Stomach smooth muscle (tissue), 2 donors: ENCODE measurements around the gene CCDC91.
A peak's percentile ranks its signal among the peaks of the same experiment; 100 is the strongest.

Source experiments
- H3K27ac ChIP-seq: one replicate; pipeline ENCODE4 v1.7.0; 2013; ENCODE audit warnings: mild to moderate bottlenecking, low read length, inconsistent platforms
- H3K27me3 ChIP-seq, 2 donors: one replicate each; pipeline ENCODE4 v1.7.0; 2013; ENCODE audit warnings: low read length in 2 of 2; ENCODE audit not compliant: insufficient read depth in 2 of 2, control insufficient read depth in 1 of 2
- H3K36me3 ChIP-seq, 2 donors: one replicate each; pipeline ENCODE4 v1.7.0; 2013; ENCODE audit warnings: low read length in 2 of 2; ENCODE audit not compliant: control insufficient read depth in 2 of 2, insufficient read depth in 2 of 2
- H3K4me1 ChIP-seq: one replicate; pipeline ENCODE4 v1.7.0; 2013; ENCODE audit warnings: low read length; ENCODE audit not compliant: control insufficient read depth, insufficient read depth
- H3K4me3 ChIP-seq, 2 donors: one replicate each; pipeline ENCODE4 v1.7.0; 2013; ENCODE audit warnings: low read length in 2 of 2
- H3K9ac ChIP-seq, 2 donors: one replicate each; pipeline ENCODE4 v1.7.0; 2013; ENCODE audit warnings: low read length in 2 of 2, mild to moderate bottlenecking in 1 of 2
- H3K9me3 ChIP-seq, 2 donors: one replicate each; pipeline ENCODE4 v1.7.0; 2013; ENCODE audit warnings: low read length in 2 of 2; ENCODE audit not compliant: control insufficient read depth in 2 of 2
- donor health status: healthy.
- donor health status: Pancreatic carcinoma.

The CCDC91 gene

GRCh38 chr12:28575593-28576205, 385.4 kb downstream of the CCDC91 start:
- Histone ChIP-seq H3K36me3 (no peaks in the 10 kb centered on the region), H3K9me3 (no peaks in the 10 kb centered on the region), H3K27ac (peak overlapping the region; percentile 72), H3K4me1 (peaks cover 11% of the 10 kb centered on the region), H3K9ac (no peak overlapping the region), H3K27me3 (no peaks in the 10 kb centered on the region), H3K4me3 (no peak overlapping the region)

DNA sequence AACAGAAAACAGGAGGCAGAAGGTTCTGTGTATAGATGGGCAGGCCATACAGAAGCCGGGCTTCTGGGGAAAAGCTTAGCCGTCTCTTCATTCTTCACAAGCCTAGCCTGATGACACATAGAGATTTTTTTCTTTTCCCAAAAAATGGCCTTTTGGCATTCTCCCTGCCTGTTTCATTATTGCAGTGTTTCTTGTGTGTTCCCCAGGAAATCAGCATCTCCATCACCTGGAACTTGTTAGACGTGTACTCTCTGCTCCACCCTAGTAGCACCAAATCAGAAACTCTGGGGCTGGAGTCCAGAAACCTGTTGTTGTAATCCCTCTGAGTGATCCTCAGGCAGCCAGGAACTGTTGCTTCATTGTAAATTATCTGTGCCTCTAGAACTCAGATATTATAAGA, 388.1 kb downstream of the CCDC91 start:
- Histone ChIP-seq H3K9me3 (no peaks in the 10 kb centered on the region), H3K4me3 (no peak overlapping the region), H3K27me3 (no peaks in the 10 kb centered on the region), H3K4me1 (peaks cover 11% of the 10 kb centered on the region), H3K9ac (no peak overlapping the region), H3K27ac (no peak overlapping the region), H3K36me3 (no peaks in the 10 kb centered on the region)

DNA sequence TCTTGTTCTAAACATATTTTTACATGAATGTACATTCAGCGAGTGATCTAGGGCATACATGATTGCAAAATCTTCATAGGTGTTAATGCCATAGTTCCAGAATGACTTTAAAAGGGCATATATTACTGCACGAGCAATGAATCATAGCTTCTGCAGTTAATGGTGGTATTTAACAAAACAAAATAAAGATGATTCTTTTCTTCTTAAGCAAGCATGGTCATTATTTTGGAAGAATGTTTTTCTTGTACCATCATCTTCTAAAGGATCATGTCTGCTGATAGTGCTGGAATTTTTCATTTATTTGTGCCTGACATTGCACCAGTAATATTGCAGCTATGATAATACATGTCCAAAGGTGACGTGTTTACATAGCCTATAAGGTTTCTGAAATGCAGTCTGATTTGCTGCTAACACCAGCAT, 388.6 kb downstream of the CCDC91 start:
- Histone ChIP-seq H3K4me3 (no peak overlapping the region), H3K36me3 (no peaks in the 10 kb centered on the region), H3K9me3 (no peaks in the 10 kb centered on the region), H3K27ac (no peak overlapping the region), H3K4me1 (peaks cover 11% of the 10 kb centered on the region), H3K9ac (no peak overlapping the region), H3K27me3 (no peaks in the 10 kb centered on the region)

DNA sequence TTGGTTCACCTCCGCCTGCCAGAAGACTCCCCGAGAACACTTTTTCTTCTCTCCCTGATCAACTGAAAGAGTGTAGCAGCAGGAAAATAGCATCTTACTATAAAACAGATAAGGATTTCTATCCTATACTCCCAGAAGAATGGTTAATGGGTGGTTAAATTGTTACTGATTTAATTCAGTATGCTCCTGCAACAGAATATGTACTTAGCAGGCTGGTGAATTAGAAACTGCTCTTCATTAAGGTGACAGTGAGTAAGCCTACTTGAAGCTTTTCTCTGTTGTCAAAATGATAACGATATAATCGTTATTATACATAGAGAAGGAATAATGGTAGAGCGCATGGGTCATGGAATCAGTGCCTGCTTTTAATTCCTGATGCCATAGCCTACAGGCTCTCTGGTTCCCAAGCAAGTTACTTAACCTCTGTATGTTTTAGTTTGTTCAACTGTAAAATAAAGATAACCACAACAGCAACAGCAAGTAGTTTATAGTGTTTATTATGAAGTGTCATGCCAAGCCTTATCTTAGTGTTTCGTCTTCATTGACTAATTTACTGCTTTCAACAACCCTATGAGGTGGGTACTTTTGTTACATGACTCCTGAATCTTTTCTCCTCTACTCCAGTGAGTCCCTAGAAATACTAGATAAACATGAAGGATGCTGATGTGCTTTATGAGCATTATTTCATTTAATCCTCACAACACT, 392.6 kb downstream of the CCDC91 start:
- Histone ChIP-seq H3K9me3 (no peaks in the 10 kb centered on the region), H3K36me3 (no peaks in the 10 kb centered on the region), H3K9ac (no peak overlapping the region), H3K4me3 (no peak overlapping the region), H3K4me1 (peaks cover 3% of the 10 kb centered on the region), H3K27me3 (no peaks in the 10 kb centered on the region), H3K27ac (no peak overlapping the region)

- no peak overlapping the region for H3K27ac ChIP-seq
- H3K4me3 ChIP-seq = no peak overlapping the region
- peaks cover 3% of the 10 kb centered on the region for H3K4me1 ChIP-seq
Observed at GRCh38 chr12:28583701-28584261, 393.5 kb downstream of the CCDC91 start.

GRCh38 chr12:28585146-28585545, 394.9 kb downstream of the CCDC91 start:
- Histone ChIP-seq H3K9ac (no peak overlapping the region), H3K27me3 (no peaks in the 10 kb centered on the region), H3K9me3 (no peaks in the 10 kb centered on the region), H3K36me3 (no peaks in the 10 kb centered on the region), H3K4me3 (no peak overlapping the region), H3K27ac (no peak overlapping the region), H3K4me1 (no peaks in the 10 kb centered on the region)

More at GRCh38 chr12:28583701-28584261, 393.5 kb downstream of the CCDC91 start:
- Histone ChIP-seq H3K27me3 (no peaks in the 10 kb centered on the region), H3K9me3 (no peaks in the 10 kb centered on the region), H3K9ac (no peak overlapping the region), H3K36me3 (no peaks in the 10 kb centered on the region)

- Histone ChIP-seq H3K4me3 (no peak overlapping the region), H3K27ac (no peak overlapping the region), H3K9me3 (no peaks in the 10 kb centered on the region), H3K9ac (no peak overlapping the region), H3K4me1 (no peaks in the 10 kb centered on the region), H3K36me3 (no peaks in the 10 kb centered on the region), H3K27me3 (no peaks in the 10 kb centered on the region)
Observed at GRCh38 chr12:28586481-28586880, 396.2 kb downstream of the CCDC91 start.

GRCh38 chr12:28591831-28592230, 401.6 kb downstream of the CCDC91 start:
- Histone ChIP-seq H3K27ac (no peak overlapping the region), H3K36me3 (no peaks in the 10 kb centered on the region), H3K4me1 (no peaks in the 10 kb centered on the region), H3K27me3 (no peaks in the 10 kb centered on the region), H3K4me3 (no peak overlapping the region), H3K9ac (no peak overlapping the region), H3K9me3 (peaks cover 0 to 4% of the 10 kb centered on the region in 2 donors)
